ENCODE results near the gene PPIL1.
"Not testable (repeated sequence)": the region's sequence is repeated elsewhere in the genome, so short reads cannot be mapped to it uniquely, and the experiment has no call there.

PPIL1 gene

GRCh38 chr6:36814249-36814648 lies 60.4 kb downstream of the PPIL1 start:
- no peak for DNase-seq

GRCh38 chr6:36813526-36813925 lies 61.1 kb downstream of the PPIL1 start:
- DNase-seq = no peak

- not testable (repeated sequence) for DNase-seq
These were observed 61.6 kb downstream of the PPIL1 start for GRCh38 chr6:36813047-36813446.

- no peak for DNase-seq
These were observed 64.4 kb downstream of the PPIL1 start for GRCh38 chr6:36809941-36810803.

GRCh38 chr6:36809156-36809555 lies 65.4 kb downstream of the PPIL1 start:
- DNase-seq = no peak

GRCh38 chr6:36808634-36809033 lies 66.0 kb downstream of the PPIL1 start:
- DNase-seq = no peak

- DNase-seq = no peak
These were observed 66.9 kb downstream of the PPIL1 start for GRCh38 chr6:36807750-36808149.

GRCh38 chr6:36807143-36807542 lies 67.5 kb downstream of the PPIL1 start:
- DNase-seq = no peak

GRCh38 chr6:36805917-36806316 lies 68.7 kb downstream of the PPIL1 start:
- DNase-seq = no peak

GRCh38 chr6:36805096-36805797 lies 69.4 kb downstream of the PPIL1 start:
- DNase-seq = no peak
